Stimulated activated naive CD8-positive, alpha-beta T cell treated with anti-CD3 and anti-CD28 coated beads, Interleukin-15, Interleukin-2, amounts not matched to agents 100 ng/mL and 50 ng/mL, for 24 hours (primary cell): ENCODE data around the gene SLC5A3.
A peak's percentile ranks its signal among the peaks of the same experiment; 100 is the strongest.

Source experiments
- H3K27ac Mint-ChIP-seq: one replicate; pipeline ENCODE4 v1.8.0; 2021; ENCODE audit warnings: mild to moderate bottlenecking, mixed read lengths
- H3K27me3 Mint-ChIP-seq: one replicate; pipeline ENCODE4 v1.8.0; 2021; ENCODE audit warnings: mixed read lengths
- H3K36me3 Mint-ChIP-seq: one replicate; pipeline ENCODE4 v1.8.0; 2021; ENCODE audit warnings: low read depth, mixed read lengths
- H3K4me1 Mint-ChIP-seq: one replicate; pipeline ENCODE4 v1.8.0; 2021; ENCODE audit warnings: low read depth, mixed read lengths
- H3K4me3 Mint-ChIP-seq: one replicate; pipeline ENCODE4 v1.8.0; 2021; ENCODE audit warnings: mild to moderate bottlenecking, mixed read lengths
- H3K9me3 Mint-ChIP-seq: one replicate; pipeline ENCODE4 v1.8.0; 2021; ENCODE audit warnings: mixed read lengths

SLC5A3 gene

GRCh38 chr21:34046917-34047316 lies 26.5 kb upstream of the SLC5A3 start:
- Mint-ChIP-seq H3K36me3 (no peaks in the 10 kb centered on the region), H3K27me3 (no peaks in the 10 kb centered on the region), H3K9me3 (no peaks in the 10 kb centered on the region), H3K27ac (no peak overlapping the region), H3K4me3 (no peak overlapping the region), H3K4me1 (peaks cover 19% of the 10 kb centered on the region)

GRCh38 chr21:34047835-34048234 lies 25.5 kb upstream of the SLC5A3 start:
- Mint-ChIP-seq H3K4me1 (peaks cover 13% of the 10 kb centered on the region), H3K9me3 (no peaks in the 10 kb centered on the region), H3K36me3 (no peaks in the 10 kb centered on the region), H3K4me3 (no peak overlapping the region), H3K27ac (no peak overlapping the region), H3K27me3 (no peaks in the 10 kb centered on the region)

GRCh38 chr21:34052171-34052570 lies 21.2 kb upstream of the SLC5A3 start:
- no peak overlapping the region for H3K27ac Mint-ChIP-seq
- no peaks in the 10 kb centered on the region for H3K9me3 Mint-ChIP-seq
- no peaks in the 10 kb centered on the region for H3K4me1 Mint-ChIP-seq
- H3K4me3 Mint-ChIP-seq, result no peak overlapping the region
- no peaks in the 10 kb centered on the region for H3K27me3 Mint-ChIP-seq
- no peaks in the 10 kb centered on the region for H3K36me3 Mint-ChIP-seq

GRCh38 chr21:34054259-34054658 lies 19.1 kb upstream of the SLC5A3 start:
- Mint-ChIP-seq H3K36me3 (no peaks in the 10 kb centered on the region), H3K27ac (no peak overlapping the region), H3K4me3 (no peak overlapping the region), H3K9me3 (no peaks in the 10 kb centered on the region), H3K27me3 (no peaks in the 10 kb centered on the region), H3K4me1 (no peaks in the 10 kb centered on the region)

- Mint-ChIP-seq H3K4me3 (no peak overlapping the region), H3K9me3 (no peaks in the 10 kb centered on the region), H3K4me1 (no peaks in the 10 kb centered on the region), H3K27ac (no peak overlapping the region), H3K27me3 (no peaks in the 10 kb centered on the region), H3K36me3 (no peaks in the 10 kb centered on the region)
These were observed 17.8 kb upstream of the SLC5A3 start for GRCh38 chr21:34055615-34056014.

GRCh38 chr21:34061983-34062382 lies 11.4 kb upstream of the SLC5A3 start:
- Mint-ChIP-seq H3K4me3 (no peak overlapping the region), H3K4me1 (no peaks in the 10 kb centered on the region), H3K9me3 (peaks cover 8% of the 10 kb centered on the region), H3K36me3 (no peaks in the 10 kb centered on the region), H3K27me3 (no peaks in the 10 kb centered on the region), H3K27ac (no peak overlapping the region)

GRCh38 chr21:34065027-34065426 lies 8.4 kb upstream of the SLC5A3 start:
- Mint-ChIP-seq H3K4me3 (no peak overlapping the region), H3K27me3 (no peaks in the 10 kb centered on the region), H3K36me3 (no peaks in the 10 kb centered on the region), H3K27ac (no peak overlapping the region), H3K9me3 (peaks cover 8% of the 10 kb centered on the region), H3K4me1 (no peaks in the 10 kb centered on the region)

GRCh38 chr21:34071683-34072082 lies 1.7 kb upstream of the SLC5A3 start:
- H3K27me3 Mint-ChIP-seq, result no peaks in the 10 kb centered on the region
- peaks cover 24% of the 10 kb centered on the region for H3K36me3 Mint-ChIP-seq
- no peaks in the 10 kb centered on the region for H3K9me3 Mint-ChIP-seq
- H3K4me1 Mint-ChIP-seq, result peaks cover 6% of the 10 kb centered on the region
- H3K4me3 Mint-ChIP-seq, result peak overlapping the region; percentile 80
- H3K27ac Mint-ChIP-seq, result no peak overlapping the region

- Mint-ChIP-seq H3K36me3 (peaks cover 30% of the 10 kb centered on the region), H3K27ac (peak overlapping the region; percentile 86), H3K4me1 (peaks cover 6% of the 10 kb centered on the region), H3K27me3 (no peaks in the 10 kb centered on the region), H3K9me3 (no peaks in the 10 kb centered on the region), H3K4me3 (peak overlapping the region; percentile 80)
These were observed 990 bp upstream of the SLC5A3 start for GRCh38 chr21:34072145-34073031.

- Mint-ChIP-seq H3K9me3 (no peaks in the 10 kb centered on the region), H3K27ac (peak overlapping the region; percentile 92), H3K36me3 (peaks cover 35% of the 10 kb centered on the region), H3K4me3 (peak overlapping the region; percentile 96), H3K27me3 (no peaks in the 10 kb centered on the region), H3K4me1 (peaks cover 6% of the 10 kb centered on the region)
These were observed 438 bp downstream of the SLC5A3 start for GRCh38 chr21:34073749-34074282.

GRCh38 chr21:34074283-34075090 lies 1.1 kb downstream of the SLC5A3 start:
- Mint-ChIP-seq H3K36me3 (peaks cover 42% of the 10 kb centered on the region), H3K27ac (peak overlapping the region; percentile 92), H3K9me3 (no peaks in the 10 kb centered on the region), H3K4me3 (peak overlapping the region; percentile 96), H3K27me3 (no peaks in the 10 kb centered on the region), H3K4me1 (peaks cover 6% of the 10 kb centered on the region)

GRCh38 chr21:34075091-34075425 lies 1.7 kb downstream of the SLC5A3 start:
- Mint-ChIP-seq H3K27me3 (no peaks in the 10 kb centered on the region), H3K4me3 (peak overlapping the region; percentile 96), H3K9me3 (no peaks in the 10 kb centered on the region), H3K27ac (peak overlapping the region; percentile 92), H3K4me1 (peaks cover 6% of the 10 kb centered on the region), H3K36me3 (peaks cover 48% of the 10 kb centered on the region)

- Mint-ChIP-seq H3K27me3 (no peaks in the 10 kb centered on the region), H3K27ac (peak overlapping the region; percentile 92), H3K36me3 (peaks cover 57% of the 10 kb centered on the region), H3K4me3 (peak overlapping the region; percentile 96), H3K4me1 (peaks cover 6% of the 10 kb centered on the region), H3K9me3 (no peaks in the 10 kb centered on the region)
These were observed 2.6 kb downstream of the SLC5A3 start for GRCh38 chr21:34075760-34076660.

GRCh38 chr21:34076835-34077234 lies 3.5 kb downstream of the SLC5A3 start:
- Mint-ChIP-seq H3K27ac (peak overlapping the region; percentile 92), H3K36me3 (peaks cover 66% of the 10 kb centered on the region), H3K4me1 (peaks cover 6% of the 10 kb centered on the region), H3K4me3 (peak overlapping the region; percentile 96), H3K9me3 (no peaks in the 10 kb centered on the region), H3K27me3 (no peaks in the 10 kb centered on the region)
